ENCODE data around the gene KCNK3. TPM values are rescaled to one million over a fixed set of nuclear protein-coding genes. Genes with fewer than 3 reads are reported as not detected.

Gene KCNK3
- total and polyA plus RNA-seq, 10 of the 15 experiments (the other 5 are each of a cell fraction or from before 2014, with no cell fraction given), result 0.13 TPM; not detected in 9

DNA sequence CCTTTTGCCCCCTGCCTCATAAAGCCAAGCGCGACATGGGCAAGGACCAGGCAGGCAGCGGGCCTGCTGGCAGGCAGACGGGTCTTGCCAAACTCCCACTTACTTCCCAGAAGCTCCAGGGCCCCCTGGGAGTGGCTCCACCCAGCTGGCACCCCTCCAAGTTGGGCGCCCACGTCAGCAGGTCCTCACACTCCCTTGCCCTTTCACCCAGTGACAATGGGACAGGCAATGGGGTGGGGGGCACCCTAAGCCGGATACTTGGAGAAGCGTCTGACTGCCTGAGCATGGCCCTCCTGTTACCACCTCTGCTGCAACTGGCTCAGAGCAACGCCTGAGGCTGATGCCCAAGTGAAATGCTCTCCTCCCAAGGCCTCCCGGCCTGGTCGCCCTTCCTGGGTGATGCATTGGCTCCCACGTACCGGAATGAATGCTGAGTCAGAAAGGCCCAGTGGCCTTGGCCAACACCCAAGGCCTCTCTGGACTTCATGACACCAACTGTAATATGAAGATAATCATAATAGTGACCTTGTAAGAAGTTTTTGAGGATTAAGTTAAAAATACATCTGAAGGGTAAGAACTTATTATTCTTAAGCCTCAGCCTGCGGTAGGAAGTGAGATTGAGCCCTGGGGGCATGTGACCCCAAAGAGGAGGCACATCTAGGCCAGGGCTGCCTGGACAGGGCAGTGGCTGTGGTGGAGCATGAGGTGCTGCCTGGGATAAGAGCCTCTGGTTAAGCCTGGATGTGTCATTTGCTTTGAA, 31.6 kb downstream of the KCNK3 start (continued):
- TF ChIP-seq ZBTB11 (CRISPR knock-in tag; IDR thresholded peaks at IDR 0.05), result no peak
- no peak for TF ChIP-seq HDAC2 (IDR thresholded peaks at IDR 0.05)
- TF ChIP-seq YY1 (IDR thresholded peaks at IDR 0.05; ENCODE audit: low read depth, low read length), result no peak
- TF ChIP-seq, protein P1, sequence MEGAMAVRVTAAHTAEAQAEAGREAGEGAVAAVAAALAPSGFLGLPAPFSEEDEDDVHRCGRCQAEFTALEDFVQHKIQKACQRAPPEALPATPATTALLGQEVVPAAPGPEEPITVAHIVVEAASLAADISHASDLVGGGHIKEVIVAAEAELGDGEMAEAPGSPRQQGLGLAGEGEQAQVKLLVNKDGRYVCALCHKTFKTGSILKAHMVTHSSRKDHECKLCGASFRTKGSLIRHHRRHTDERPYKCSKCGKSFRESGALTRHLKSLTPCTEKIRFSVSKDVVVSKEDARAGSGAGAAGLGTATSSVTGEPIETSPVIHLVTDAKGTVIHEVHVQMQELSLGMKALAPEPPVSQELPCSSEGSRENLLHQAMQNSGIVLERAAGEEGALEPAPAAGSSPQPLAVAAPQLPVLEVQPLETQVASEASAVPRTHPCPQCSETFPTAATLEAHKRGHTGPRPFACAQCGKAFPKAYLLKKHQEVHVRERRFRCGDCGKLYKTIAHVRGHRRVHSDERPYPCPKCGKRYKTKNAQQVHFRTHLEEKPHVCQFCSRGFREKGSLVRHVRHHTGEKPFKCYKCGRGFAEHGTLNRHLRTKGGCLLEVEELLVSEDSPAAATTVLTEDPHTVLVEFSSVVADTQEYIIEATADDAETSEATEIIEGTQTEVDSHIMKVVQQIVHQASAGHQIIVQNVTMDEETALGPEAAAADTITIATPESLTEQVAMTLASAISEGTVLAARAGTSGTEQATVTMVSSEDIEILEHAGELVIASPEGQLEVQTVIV (IDR thresholded peaks at IDR 0.05; ENCODE audit: borderline replicate concordance, partially characterized antibody), result no peak
- no peak for TF ChIP-seq FOS (IDR thresholded peaks at IDR 0.05; ENCODE audit: borderline replicate concordance, extremely low read depth, insufficient read length)
